GM18517 (cell line): ENCODE results near the gene PRKAG2.

Experiments
- ATAC-seq: cut with Tn5 transposase; IDR thresholded peaks from one replicate; pipeline ENCODE4 v1.9.1; 2021; ENCODE audit warnings: mild to moderate bottlenecking, moderate library complexity; ENCODE audit not compliant: unreplicated experiment

The PRKAG2 gene

GRCh38 chr7:151631953-151632749 is 244.8 kb downstream of the PRKAG2 start:
- peak; percentile 68 for ATAC-seq

GRCh38 chr7:151631570-151631952 is 245.4 kb downstream of the PRKAG2 start:
- peak; percentile 26 for ATAC-seq

DNA sequence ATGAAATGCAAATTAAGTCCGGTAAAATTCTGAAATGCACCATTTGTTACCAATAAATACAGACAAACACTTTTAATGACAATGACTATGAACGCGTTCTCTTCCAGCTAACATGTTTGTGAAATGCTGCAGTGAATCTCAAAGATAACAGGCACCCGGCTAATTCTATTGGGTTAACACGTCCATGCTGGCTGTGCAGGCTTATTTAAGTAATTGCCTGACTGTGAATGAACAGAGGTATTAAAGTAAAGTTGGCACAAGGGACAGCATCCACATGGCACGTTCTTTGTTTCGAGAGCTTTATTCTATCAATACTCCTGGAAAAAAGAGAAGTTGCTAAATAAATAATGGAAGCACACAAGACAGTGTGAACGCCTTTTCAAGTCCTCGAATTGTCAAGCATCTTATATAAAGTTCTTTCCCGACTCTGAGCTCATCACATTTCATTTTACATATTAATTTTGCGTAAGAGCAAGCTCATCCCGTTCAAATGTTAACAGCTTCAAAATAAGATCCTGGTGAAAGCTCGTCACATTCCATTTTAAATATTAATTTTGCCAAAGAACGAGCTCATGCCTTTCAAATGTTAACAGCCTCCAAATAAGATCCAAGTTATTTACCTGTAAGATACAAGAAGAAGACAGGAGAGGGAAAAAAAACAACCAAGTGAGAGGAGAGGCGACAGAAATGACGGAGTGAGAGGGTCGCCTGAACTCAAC is 245.9 kb downstream of the PRKAG2 start:
- ATAC-seq: no peak

GRCh38 chr7:151630358-151630757 is 246.6 kb downstream of the PRKAG2 start:
- ATAC-seq: no peak

DNA sequence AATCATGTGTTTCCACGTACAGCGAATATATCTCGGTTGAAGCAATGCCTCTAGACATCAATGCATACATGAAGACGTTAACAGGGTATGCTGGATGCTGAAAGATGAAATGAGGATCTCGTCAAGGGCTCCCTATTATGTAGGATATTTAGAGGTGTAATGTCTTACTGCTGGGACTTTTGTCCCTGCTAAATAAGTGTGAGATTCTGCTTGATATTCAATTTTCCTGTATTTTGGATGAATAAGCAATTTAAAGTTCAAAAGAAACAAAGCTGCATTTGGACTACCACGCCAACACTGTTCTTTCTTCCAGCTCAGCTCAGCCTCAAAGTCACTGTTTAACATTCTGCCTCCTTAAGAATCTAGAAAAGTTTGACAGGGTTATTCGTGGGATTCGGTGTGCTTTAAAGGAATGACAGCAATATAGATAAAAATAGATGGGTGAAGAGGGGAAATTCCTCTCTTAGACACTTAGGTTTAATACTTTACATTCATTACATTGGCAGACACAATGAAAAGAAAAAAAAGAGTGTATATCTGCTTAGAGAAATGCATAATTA is 247.1 kb downstream of the PRKAG2 start:
- no peak for ATAC-seq

DNA sequence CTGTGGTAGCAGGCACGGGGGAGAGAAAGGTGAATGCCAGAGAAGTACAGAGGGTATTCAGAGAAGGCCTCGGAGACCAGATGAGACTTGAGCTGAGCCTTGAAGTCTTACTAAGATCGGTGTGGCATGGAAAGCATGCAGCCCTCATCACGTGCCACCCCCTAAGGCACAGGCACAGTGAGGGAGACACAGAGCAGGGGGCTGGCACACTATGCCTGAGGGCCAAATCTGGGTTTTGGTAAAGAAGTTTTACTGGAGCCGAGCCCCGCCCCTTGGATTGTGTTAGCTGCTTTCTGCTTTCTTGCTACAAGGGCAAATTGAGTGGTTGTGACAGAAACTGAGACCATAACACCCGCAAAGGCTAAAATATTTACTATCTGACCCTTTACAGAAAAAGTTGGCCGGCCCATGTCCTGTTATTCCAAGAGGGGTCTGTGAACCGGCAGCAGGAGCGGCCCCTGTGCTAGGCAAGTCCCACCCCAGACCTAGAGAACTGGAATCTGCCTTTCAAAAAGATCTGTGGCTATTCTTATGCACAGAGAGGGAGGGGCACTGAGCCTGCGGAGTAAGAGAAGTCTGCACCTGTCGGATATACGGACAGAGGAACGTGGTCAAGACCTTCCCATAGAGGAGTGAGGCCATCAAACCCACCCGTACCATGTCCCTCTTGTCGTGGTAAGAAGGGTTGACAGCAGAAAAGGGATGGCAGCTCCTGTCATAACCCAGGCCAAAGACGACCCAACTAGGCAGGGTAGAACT is 247.9 kb downstream of the PRKAG2 start:
- no peak for ATAC-seq

- ATAC-seq: no peak
These were observed 250.3 kb downstream of the PRKAG2 start for GRCh38 chr7:151626422-151627115.

DNA sequence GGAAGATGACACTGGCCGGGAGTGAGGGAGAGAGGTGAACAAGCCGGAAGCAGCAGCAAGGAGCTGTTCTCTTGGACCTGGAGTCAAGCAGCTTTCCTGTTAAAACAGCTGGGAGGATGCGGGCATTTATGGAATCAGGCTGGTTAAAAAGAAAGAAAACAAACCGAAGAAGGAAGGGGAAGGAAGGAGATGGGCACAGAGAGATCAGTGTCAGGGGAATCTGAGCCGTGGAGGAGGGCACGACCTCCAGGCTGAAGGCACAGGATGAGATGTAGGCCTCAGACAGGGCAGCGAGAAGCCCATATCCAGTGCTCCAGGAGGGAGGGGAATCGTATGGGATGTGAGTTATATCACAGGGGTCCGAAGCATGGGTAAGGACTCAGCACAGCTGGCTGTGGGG is 251.3 kb downstream of the PRKAG2 start:
- ATAC-seq: no peak

- ATAC-seq: no peak
These were observed 252.5 kb downstream of the PRKAG2 start for GRCh38 chr7:151624246-151624928.

GRCh38 chr7:151623766-151624165 is 253.1 kb downstream of the PRKAG2 start:
- ATAC-seq: no peak

DNA sequence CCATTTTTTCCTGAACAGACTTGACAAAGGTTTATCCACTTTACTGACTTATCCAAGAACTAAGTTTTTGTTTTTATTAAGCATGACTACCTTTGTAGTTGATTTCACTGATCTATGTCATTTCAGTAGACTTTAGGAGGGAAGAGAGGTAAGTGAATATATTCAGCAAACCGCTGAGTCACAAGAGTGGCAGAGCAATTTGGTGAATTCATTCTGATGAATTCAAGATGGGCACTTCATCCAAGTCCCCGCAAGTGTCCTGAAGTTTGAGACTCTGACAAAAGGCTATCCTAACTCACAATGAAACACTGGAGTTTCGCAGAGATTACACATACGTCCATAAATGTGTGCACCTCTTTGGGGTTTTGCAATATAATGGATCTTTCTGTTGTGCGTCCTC is 255.0 kb downstream of the PRKAG2 start:
- no peak for ATAC-seq

GRCh38 chr7:151616443-151617213 is 260.3 kb downstream of the PRKAG2 start:
- no peak for ATAC-seq

DNA sequence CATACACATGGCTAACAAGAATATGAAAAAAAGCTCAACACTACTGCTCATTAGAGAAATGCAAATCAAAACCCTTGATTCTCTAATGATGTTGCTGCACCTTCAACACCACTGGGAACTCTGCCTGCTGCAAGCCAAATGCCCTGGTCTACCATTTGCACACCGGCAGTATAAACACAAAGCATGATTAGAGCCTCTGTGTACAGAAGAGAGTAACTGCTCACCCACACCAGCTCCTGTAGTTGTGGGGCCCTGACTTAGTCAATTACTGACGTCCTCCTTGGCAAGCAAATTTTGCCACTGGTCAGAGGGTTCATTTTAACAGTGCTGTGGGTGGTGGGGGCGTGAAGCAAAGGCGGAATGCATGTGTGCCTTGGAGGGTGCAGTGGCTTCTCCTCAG is 261.1 kb downstream of the PRKAG2 start:
- no peak for ATAC-seq

- ATAC-seq: no peak
These were observed 261.9 kb downstream of the PRKAG2 start for GRCh38 chr7:151615058-151615457.

- ATAC-seq: no peak
These were observed 262.9 kb downstream of the PRKAG2 start for GRCh38 chr7:151614019-151614418.

GRCh38 chr7:151611878-151612277 is 265.0 kb downstream of the PRKAG2 start:
- no peak for ATAC-seq

- ATAC-seq: no peak
These were observed 265.9 kb downstream of the PRKAG2 start for GRCh38 chr7:151611041-151611440.

GRCh38 chr7:151608031-151608551 is 268.8 kb downstream of the PRKAG2 start:
- no peak for ATAC-seq

DNA sequence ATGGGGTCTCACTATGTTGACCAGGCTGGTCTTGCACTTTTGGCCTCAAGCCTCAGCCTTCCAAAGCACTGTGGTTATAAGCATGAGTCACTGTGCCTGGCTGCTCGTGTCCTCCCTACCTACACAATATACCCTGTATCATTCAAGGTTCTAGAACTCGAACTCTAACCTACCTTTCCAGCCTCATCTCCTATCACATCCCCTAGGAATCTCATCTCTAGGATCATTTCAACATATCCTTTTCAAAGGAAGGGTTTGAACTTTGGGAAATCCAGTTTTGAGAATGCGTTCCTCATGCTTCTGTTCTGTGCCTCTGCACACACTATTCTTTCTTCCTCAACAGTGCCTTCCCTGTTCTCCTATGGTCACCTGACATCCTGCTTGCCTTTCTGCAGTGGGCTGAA is 269.4 kb downstream of the PRKAG2 start:
- ATAC-seq: no peak
